Naive B cell (primary cell): ENCODE results near the gene GSG1L. TPM values are rescaled to one million over a fixed set of nuclear protein-coding genes. Genes with fewer than 3 reads are reported as not detected.

ENCODE experiments used
- ATAC-seq, 2 donors: fragments of 150-1000 bp; cut with Tn5 transposase; 2 replicates each; pipeline ENCODE4 v1.10.0; 2021; ENCODE audit warnings: low read depth in 2 of 2, mild to moderate bottlenecking in 2 of 2, moderate library complexity in 2 of 2
- DNase-seq: peaks from one replicate; pipeline ENCODE4 v3.0.0; 2022
- H3K27ac Mint-ChIP-seq, 6 donors: one replicate each; pipeline ENCODE4 v1.8.0; 2020 to 2022; ENCODE audit warnings: mild to moderate bottlenecking in 6 of 6, mixed read lengths in 6 of 6, moderate library complexity in 5 of 6, inconsistent platforms in 2 of 6
- H3K27me3 Mint-ChIP-seq, 3 donors: one replicate each; pipeline ENCODE4 v1.8.0; 2021 to 2022; ENCODE audit warnings: mixed read lengths in 3 of 3, mild to moderate bottlenecking in 1 of 3
- H3K36me3 Mint-ChIP-seq, 2 donors: one replicate each; pipeline ENCODE4 v1.8.0; 2020 to 2022; ENCODE audit warnings: mixed read lengths in 2 of 2, inconsistent platforms in 1 of 2, mild to moderate bottlenecking in 1 of 2
- H3K4me1 Mint-ChIP-seq, 3 donors: one replicate each; pipeline ENCODE4 v1.8.0; 2020 to 2022; ENCODE audit warnings: mixed read lengths in 3 of 3, inconsistent platforms in 1 of 3, mild to moderate bottlenecking in 1 of 3, moderate library complexity in 1 of 3
- H3K4me3 Mint-ChIP-seq, 8 donors: one replicate each; pipeline ENCODE4 v1.8.0; 2020 to 2022; ENCODE audit warnings: mild to moderate bottlenecking in 8 of 8, mixed read lengths in 8 of 8, moderate library complexity in 8 of 8, inconsistent platforms in 2 of 8
- H3K9me3 Mint-ChIP-seq, 7 donors: one replicate each; pipeline ENCODE4 v1.8.0; 2020 to 2022; ENCODE audit warnings: mixed read lengths in 7 of 7, mild to moderate bottlenecking in 5 of 7, inconsistent platforms in 2 of 7, moderate library complexity in 1 of 7
- polyA plus RNA-seq, 6 donors: library from polyadenylated mRNA; unstranded; fragments of 300-500 nt; fragmentation: Illumina TruSeq; gene quantifications; one replicate each; pipeline ENCODE4 v1.2.3, GENCODE V29; 2021; ENCODE audit warnings: low read depth in 6 of 6

GSG1L gene
- polyA plus RNA-seq, 6 donors from 2014 or later, result not detected

- no peak for ATAC-seq
- Mint-ChIP-seq H3K4me1 (peaks cover 0 to 10% (median 4%) of the 10 kb centered on the region in 3 donors), H3K27me3 (no peaks in the 10 kb centered on the region), H3K27ac (peak overlapping the region in 2 of 6 donors; percentile 17 to 47), H3K36me3 (peaks cover 33 to 55% of the 10 kb centered on the region in 2 donors), H3K9me3 (no peaks in the 10 kb centered on the region), H3K4me3 (no peak overlapping the region)
- no peak for DNase-seq
Observed at GRCh38 chr16:27756206-27756970, 307.1 kb downstream of the GSG1L start.

DNA sequence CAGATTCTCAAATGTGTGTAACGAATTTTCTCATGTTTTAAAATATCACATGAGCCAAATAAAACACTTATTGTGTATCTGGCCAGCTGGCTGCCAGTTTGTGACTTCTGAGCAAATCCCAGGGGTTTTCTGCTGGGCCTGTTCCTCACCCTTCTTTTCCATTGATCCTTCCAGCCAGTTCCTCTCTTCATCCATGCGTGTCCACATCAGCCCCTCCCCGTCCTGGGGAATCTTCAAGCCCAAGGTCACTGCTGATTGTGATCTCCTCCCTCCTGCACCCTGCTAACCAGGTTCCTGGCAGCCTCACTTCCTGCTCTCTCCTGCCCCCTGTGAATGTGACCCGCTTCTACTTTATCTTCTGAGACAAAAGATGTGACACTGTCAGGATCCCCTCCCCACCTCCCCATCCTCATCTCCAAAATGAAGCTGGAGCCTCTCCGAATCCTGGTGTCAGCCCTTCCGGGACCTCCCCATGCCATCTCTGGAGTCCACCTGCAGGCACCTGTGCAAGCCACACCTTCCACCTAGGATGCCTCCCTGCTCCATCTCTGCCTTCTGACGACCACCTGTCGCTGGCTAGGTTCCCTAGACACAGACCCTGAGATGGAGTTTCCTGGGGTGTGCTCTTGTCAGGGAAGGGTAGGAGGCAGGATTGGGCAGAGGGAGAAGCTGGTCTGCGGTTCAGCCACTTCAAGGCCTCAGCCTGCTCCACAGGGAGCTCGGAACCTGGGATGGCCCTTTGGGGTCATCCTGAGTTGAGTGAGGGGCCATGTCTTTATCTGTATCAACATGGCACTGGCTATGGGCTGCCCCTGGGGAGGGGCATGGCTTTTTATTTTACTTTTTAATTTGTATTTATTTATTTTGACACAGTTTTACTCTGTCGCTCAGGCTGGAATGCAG, 308.5 kb downstream of the GSG1L start:
- no peak for DNase-seq
- Mint-ChIP-seq H3K27ac (peak overlapping the region in 2 of 6 donors; percentile 68 to 78), H3K4me1 (peaks cover 0 to 10% (median 5%) of the 10 kb centered on the region in 3 donors), H3K27me3 (no peaks in the 10 kb centered on the region), H3K36me3 (peaks cover 28 to 47% of the 10 kb centered on the region in 2 donors), H3K9me3 (no peaks in the 10 kb centered on the region), H3K4me3 (no peak overlapping the region)
- no peak for ATAC-seq

DNA sequence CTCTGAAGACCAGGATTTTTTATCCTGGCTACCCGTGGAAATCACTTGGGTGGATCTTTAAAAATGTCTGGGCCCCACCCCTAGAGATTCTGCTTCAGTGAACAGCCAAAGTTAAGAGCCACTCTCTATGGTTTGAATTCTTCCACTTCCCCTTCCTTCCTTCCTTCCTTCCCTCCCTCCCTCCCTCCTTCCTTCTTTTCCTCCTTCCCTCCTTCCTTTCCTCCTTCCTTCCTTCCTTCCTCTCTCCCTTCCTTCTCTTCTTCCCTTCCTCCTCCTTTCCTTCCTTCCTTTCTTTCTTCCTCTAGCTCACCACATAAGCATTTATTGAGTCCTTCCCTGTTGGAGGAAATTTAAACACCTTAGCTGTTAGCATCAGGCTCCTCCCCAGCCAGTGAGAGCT, 310.0 kb downstream of the GSG1L start:
- DNase-seq (no peak), ATAC-seq (no peak)
- no peak overlapping the region for H3K4me3 Mint-ChIP-seq
- no peaks in the 10 kb centered on the region for H3K27me3 Mint-ChIP-seq
- no peaks in the 10 kb centered on the region for H3K9me3 Mint-ChIP-seq
- peaks cover 21 to 42% of the 10 kb centered on the region in 2 donors for H3K36me3 Mint-ChIP-seq
- H3K4me1 Mint-ChIP-seq, result peaks cover 6 to 14% (median 12%) of the 10 kb centered on the region in 3 donors
- H3K27ac Mint-ChIP-seq, result no peak overlapping the region

DNA sequence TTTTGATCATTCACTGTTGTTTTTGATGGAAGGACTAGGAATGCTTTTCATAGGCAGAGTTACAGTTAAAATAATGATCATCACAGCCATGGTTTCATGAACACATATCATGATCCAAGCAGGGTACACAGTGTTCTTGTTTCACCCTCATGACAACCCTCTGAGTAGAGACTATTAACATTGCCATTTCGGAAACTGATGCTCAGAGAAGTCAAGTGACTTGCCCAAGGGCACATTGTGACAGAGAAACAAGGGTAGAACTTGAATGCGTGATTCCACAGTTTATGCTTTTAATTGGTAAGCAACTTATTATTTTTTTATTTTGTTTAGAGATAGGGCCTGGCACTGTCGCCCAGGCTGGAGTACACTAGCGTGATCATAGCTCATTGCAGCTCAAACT, 311.3 kb downstream of the GSG1L start:
- no peaks in the 10 kb centered on the region for H3K9me3 Mint-ChIP-seq
- ATAC-seq (no peak), DNase-seq (no peak)
- H3K27ac Mint-ChIP-seq, result no peak overlapping the region
- peaks cover 9 to 38% of the 10 kb centered on the region in 2 donors for H3K36me3 Mint-ChIP-seq
- H3K27me3 Mint-ChIP-seq, result no peaks in the 10 kb centered on the region
- H3K4me1 Mint-ChIP-seq, result peaks cover 7 to 15% (median 14%) of the 10 kb centered on the region in 3 donors
- no peak overlapping the region for H3K4me3 Mint-ChIP-seq

GRCh38 chr16:27751676-27752075, 311.8 kb downstream of the GSG1L start:
- no peak overlapping the region for H3K4me3 Mint-ChIP-seq
- H3K36me3 Mint-ChIP-seq, result peaks cover 7 to 33% of the 10 kb centered on the region in 2 donors
- no peak for DNase-seq
- H3K27me3 Mint-ChIP-seq, result no peaks in the 10 kb centered on the region
- H3K4me1 Mint-ChIP-seq, result peaks cover 7 to 15% (median 14%) of the 10 kb centered on the region in 3 donors
- ATAC-seq, result no peak
- no peaks in the 10 kb centered on the region for H3K9me3 Mint-ChIP-seq
- H3K27ac Mint-ChIP-seq, result no peak overlapping the region

DNA sequence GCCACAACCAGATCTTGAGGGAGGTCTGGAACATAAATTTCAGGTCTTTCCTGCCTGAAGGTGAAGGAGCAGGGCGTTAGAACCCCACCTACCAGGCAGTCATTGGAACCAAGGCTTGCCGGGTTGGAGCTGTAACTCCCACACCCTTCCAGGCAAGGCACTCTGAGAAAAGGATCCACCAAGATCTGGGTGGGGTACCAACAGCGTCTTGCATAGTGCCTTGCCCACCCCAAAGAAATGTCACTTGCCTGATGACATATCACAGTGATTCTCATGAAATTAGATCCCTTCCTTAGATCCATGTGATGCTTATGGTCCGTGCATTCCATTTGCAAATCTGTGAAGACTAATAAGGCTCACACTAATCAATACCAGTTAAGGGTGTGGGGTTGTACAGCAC, 312.3 kb downstream of the GSG1L start:
- Mint-ChIP-seq H3K4me1 (peaks cover 7 to 15% (median 14%) of the 10 kb centered on the region in 3 donors), H3K36me3 (peaks cover 3 to 29% of the 10 kb centered on the region in 2 donors), H3K9me3 (no peaks in the 10 kb centered on the region), H3K27me3 (no peaks in the 10 kb centered on the region), H3K4me3 (no peak overlapping the region), H3K27ac (peak overlapping the region in 1 of 6 donors; percentile 33)
- no peak for ATAC-seq
- DNase-seq, result no peak

DNA sequence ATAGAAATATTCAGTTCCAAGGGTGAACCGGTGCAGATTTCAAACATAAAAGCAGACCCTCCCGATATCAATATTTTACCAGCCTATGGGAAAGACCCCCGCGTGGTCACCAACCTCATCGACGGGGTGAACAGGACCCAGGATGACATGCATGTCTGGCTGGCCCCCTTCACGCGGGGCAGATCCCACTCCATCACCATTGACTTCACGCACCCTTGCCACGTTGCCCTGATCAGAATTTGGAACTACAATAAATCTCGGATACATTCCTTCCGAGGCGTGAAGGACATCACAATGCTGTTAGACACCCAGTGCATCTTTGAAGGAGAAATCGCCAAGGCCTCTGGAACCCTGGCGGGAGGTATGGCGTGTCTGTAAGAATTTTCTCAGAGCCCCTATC, 313.6 kb downstream of the GSG1L start:
- no peak for DNase-seq
- ATAC-seq, result no peak
- Mint-ChIP-seq H3K27me3 (no peaks in the 10 kb centered on the region), H3K36me3 (peaks cover 6 to 22% of the 10 kb centered on the region in 2 donors), H3K27ac (no peak overlapping the region), H3K4me1 (peaks cover 7 to 15% (median 14%) of the 10 kb centered on the region in 3 donors), H3K4me3 (no peak overlapping the region), H3K9me3 (no peaks in the 10 kb centered on the region)

- DNase-seq (no peak), ATAC-seq (no peak)
- H3K4me1 Mint-ChIP-seq, result peaks cover 7 to 15% (median 11%) of the 10 kb centered on the region in 3 donors
- peaks cover 8 to 18% of the 10 kb centered on the region in 2 donors for H3K36me3 Mint-ChIP-seq
- no peak overlapping the region for H3K27ac Mint-ChIP-seq
- no peaks in the 10 kb centered on the region for H3K27me3 Mint-ChIP-seq
- H3K9me3 Mint-ChIP-seq, result no peaks in the 10 kb centered on the region
- no peak overlapping the region for H3K4me3 Mint-ChIP-seq
Observed at GRCh38 chr16:27749547-27749875, 314.0 kb downstream of the GSG1L start.

DNA sequence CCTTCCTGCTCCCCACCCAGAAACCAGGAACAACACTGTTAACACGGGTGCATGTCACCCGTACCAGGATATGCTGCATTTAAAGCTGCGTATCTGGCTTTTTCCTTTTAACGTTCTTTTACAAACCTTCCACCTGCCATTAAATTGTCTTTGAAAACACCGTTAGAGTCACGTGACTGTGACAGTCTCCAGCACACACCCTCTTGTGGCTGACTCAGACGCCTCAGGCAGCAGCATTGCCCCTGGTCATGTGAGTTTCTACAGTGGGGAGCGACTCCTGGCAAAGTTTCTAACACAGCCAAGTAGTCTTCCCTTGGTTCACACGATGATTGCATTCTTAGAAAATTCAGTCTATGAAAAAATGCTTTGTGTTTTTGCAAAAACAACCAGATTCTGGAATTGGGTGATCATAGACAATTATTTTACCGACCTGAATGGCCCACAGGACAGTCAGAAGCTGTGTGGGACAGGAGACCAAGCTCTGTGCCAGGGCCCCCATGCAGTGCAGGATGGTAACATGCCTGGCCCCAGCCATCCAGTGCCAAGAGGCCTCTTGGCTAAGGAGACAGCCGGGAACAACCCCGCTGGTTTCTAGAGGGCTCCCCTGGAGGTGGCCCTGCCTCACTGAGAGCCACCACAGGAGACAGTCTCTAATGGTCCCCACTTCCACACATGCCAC, 314.5 kb downstream of the GSG1L start:
- peaks cover 7 to 15% (median 11%) of the 10 kb centered on the region in 3 donors for H3K4me1 Mint-ChIP-seq
- no peak for DNase-seq
- H3K9me3 Mint-ChIP-seq, result no peaks in the 10 kb centered on the region
- H3K4me3 Mint-ChIP-seq, result peak overlapping the region in 4 of 8 donors; percentile 3 to 70 (median 33)
- peaks cover 8 to 15% of the 10 kb centered on the region in 2 donors for H3K36me3 Mint-ChIP-seq
- H3K27me3 Mint-ChIP-seq, result no peaks in the 10 kb centered on the region
- peak overlapping the region in 2 of 6 donors; percentile 65 to 71 for H3K27ac Mint-ChIP-seq
- peak in 1 of 2 donors; percentile 40 for ATAC-seq

- peaks cover 0 to 3% (median 1%) of the 10 kb centered on the region in 7 donors for H3K9me3 Mint-ChIP-seq
- DNase-seq (no peak), ATAC-seq (no peak)
- H3K36me3 Mint-ChIP-seq, result peaks cover 8% of the 10 kb centered on the region in 2 donors
- H3K27ac Mint-ChIP-seq, result no peak overlapping the region
- no peak overlapping the region for H3K4me3 Mint-ChIP-seq
- peaks cover 7 to 12% (median 7%) of the 10 kb centered on the region in 3 donors for H3K4me1 Mint-ChIP-seq
- H3K27me3 Mint-ChIP-seq, result no peaks in the 10 kb centered on the region
Observed at GRCh38 chr16:27747946-27748345, 315.6 kb downstream of the GSG1L start.

GRCh38 chr16:27746076-27746855, 317.2 kb downstream of the GSG1L start:
- Mint-ChIP-seq H3K4me3 (peak overlapping the region in 1 of 8 donors; percentile 9), H3K36me3 (peaks cover 8% of the 10 kb centered on the region in 2 donors), H3K4me1 (peaks cover 4 to 12% (median 7%) of the 10 kb centered on the region in 3 donors), H3K9me3 (peaks cover 0 to 8% (median 4%) of the 10 kb centered on the region in 7 donors), H3K27me3 (no peaks in the 10 kb centered on the region), H3K27ac (peak overlapping the region in 1 of 6 donors; percentile 3)
- DNase-seq (no peak), ATAC-seq (no peak)

DNA sequence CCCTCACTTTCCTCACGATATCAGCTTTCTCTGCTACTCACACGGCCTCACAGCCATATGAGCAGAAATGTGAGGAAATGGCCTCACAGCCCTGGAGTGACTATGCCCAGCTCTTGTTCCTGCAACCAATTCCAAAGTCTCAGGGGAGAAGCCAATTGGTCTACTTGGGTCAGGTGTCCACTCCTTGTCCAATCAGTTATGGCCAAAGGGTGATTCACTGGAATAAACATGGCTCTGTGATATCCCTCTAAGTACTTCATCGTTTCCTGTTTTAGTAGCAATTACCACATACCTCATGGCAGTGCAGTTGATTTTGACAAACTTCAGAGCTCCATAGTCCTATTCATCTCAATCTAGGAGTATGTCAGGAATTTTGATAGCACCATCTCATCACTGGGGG, 318.2 kb downstream of the GSG1L start:
- Mint-ChIP-seq H3K9me3 (peaks cover 0 to 8% (median 4%) of the 10 kb centered on the region in 7 donors), H3K4me3 (no peak overlapping the region), H3K27ac (no peak overlapping the region), H3K27me3 (no peaks in the 10 kb centered on the region), H3K4me1 (peaks cover 4 to 12% (median 7%) of the 10 kb centered on the region in 3 donors), H3K36me3 (peaks cover 8% of the 10 kb centered on the region in 2 donors)
- ATAC-seq, result no peak
- DNase-seq, result no peak
